ES-I3 (cell line): ENCODE data around the gene GPR18.

Experiments
- H3K36me3 ChIP-seq: 2 replicates; pipeline ENCODE4 v1.6.1; 2013; ENCODE audit warnings: mild to moderate bottlenecking, low read length, control low read depth, moderate library complexity; ENCODE audit not compliant: insufficient read depth
- H3K4me1 ChIP-seq: 2 replicates; pipeline ENCODE4 v1.6.1; 2013; ENCODE audit warnings: mild to moderate bottlenecking, control low read depth, low read length; ENCODE audit not compliant: insufficient read depth
- H3K9ac ChIP-seq: 2 replicates; pipeline ENCODE4 v1.6.1; 2013; ENCODE audit warnings: low read depth, mild to moderate bottlenecking, low read length, moderate library complexity
- H3K9me3 ChIP-seq: 2 replicates; pipeline ENCODE4 v1.6.1; 2013; ENCODE audit warnings: mild to moderate bottlenecking, low read length, moderate library complexity; ENCODE audit not compliant: control insufficient read depth, insufficient read depth

GPR18 gene

DNA sequence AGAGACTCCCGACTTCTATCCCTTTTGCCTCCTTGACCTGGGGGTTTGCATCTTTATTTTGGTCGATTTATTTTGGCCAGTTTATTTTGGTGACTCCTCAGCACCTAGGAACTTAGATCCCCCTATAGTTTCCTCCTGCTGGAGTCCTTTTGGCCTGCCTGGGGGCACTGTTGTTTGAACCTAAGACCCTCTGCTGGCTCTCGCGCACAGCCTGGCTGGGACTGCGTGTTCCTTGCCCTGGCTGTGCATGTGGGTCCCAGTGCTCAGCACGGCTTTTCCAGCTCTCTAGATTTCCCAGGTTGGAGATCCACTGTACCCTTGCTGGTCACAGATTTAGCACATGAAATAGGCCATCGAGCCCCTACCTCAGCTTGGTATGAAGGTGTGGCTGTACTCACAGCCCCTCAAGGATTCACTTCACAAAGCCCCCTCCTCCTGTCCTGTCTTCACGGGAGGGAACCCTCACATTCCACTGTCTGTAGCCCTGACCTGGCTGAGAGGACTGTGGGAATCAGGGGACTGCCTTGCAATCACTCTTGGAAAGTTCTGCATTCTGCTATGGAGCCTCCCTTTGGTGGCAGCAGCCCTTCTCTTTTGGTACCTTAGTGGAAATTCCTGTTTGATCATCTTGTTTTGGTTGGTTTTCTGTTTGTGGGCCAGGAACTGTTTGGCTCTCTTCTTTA lies 49.2 kb downstream of the GPR18 start:
- H3K36me3 ChIP-seq: no peaks in the 10 kb centered on the region
- no peaks in the 10 kb centered on the region for H3K9me3 ChIP-seq
- H3K4me1 ChIP-seq: peaks cover 6% of the 10 kb centered on the region; the same call in 1 of the 2 replicates
- no peak overlapping the region for H3K9ac ChIP-seq

DNA sequence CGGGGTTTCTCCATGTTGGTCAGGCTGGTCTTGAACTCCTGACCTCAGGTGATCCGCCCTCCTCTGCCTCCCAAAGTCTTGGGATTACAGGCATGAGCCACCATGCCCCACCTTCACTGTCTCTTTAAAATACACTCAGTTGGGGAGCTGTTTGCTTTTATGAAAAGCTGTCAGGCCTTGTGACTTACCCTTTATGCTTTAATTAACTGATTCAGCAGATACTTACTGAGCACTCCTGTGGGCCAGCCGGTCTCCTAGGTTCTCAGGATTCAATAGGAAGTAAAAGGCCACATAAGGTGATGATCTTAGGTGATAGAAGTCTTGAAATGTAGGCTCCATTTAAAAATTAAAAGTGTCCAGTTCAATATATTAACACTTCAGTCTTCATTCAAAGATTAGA lies 50.0 kb downstream of the GPR18 start:
- H3K9ac ChIP-seq: no peak overlapping the region
- no peaks in the 10 kb centered on the region for H3K9me3 ChIP-seq
- no peaks in the 10 kb centered on the region for H3K36me3 ChIP-seq
- peaks cover 4% of the 10 kb centered on the region; the same call in 1 of the 2 replicates for H3K4me1 ChIP-seq

DNA sequence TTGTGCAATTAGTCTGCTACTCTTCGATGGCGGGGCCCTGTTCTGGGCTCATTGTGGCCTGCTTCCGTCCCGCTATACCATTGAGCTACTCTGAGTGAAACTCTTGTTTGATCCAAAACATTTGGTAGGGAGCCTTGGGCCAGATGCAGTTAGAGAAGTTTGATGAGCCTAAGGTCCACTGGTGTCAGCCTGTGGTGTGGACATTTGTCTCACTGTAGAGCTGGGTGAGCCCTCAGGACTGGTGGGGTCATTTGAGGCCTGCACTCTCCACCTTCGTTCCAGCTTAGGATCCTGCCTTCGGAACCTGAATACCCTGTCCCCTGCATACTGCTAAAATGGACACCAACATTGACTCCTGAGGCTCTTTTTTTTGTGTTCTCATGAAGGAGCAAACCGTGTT lies 50.7 kb downstream of the GPR18 start:
- no peaks in the 10 kb centered on the region for H3K36me3 ChIP-seq
- H3K4me1 ChIP-seq: peaks cover 4% of the 10 kb centered on the region
- no peaks in the 10 kb centered on the region for H3K9me3 ChIP-seq
- no peak overlapping the region for H3K9ac ChIP-seq

DNA sequence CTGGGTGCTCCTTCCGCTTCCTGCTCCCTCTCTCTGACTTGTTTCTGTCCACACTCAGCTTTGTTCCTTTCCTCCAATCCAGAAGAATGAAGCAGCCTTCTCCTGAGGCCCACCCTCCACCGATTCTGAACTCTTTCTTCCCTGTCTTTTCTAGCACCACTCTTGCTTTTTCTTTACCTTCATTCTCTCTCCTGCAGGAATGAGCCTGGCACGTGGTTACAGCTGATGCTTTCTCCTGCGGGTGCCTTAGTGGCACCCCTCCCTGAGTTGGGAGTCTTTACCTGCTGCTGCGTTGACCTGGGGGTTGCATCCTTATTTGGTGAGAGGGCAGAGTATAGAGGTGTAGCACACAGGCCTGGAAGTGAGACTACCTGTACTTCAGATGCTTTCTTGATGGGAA lies 51.3 kb downstream of the GPR18 start:
- H3K36me3 ChIP-seq: no peaks in the 10 kb centered on the region
- no peaks in the 10 kb centered on the region for H3K9me3 ChIP-seq
- H3K4me1 ChIP-seq: peaks cover 10% of the 10 kb centered on the region
- no peak overlapping the region for H3K9ac ChIP-seq

DNA sequence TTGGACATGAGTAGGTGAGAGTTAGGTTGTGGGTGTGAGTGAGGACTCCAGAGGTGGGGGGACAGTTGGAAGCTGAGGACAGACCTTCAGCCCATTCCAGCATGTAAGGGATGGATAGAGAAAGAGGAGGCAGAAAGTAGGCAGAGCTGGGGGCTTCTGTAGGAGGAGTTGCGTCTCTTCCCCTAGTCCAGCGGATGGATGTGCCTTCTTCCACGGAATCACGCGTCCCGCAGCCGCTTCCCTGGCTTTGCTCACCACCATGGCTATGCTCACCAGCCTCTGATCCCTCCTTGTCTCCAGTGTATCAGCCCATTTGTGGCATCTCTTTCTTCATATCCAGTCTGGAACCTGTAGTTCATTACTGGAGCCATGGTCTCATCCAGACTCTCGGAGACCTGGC lies 52.0 kb downstream of the GPR18 start:
- H3K9me3 ChIP-seq: no peaks in the 10 kb centered on the region
- H3K36me3 ChIP-seq: no peaks in the 10 kb centered on the region
- H3K9ac ChIP-seq: no peak overlapping the region
- peaks cover 10% of the 10 kb centered on the region for H3K4me1 ChIP-seq

DNA sequence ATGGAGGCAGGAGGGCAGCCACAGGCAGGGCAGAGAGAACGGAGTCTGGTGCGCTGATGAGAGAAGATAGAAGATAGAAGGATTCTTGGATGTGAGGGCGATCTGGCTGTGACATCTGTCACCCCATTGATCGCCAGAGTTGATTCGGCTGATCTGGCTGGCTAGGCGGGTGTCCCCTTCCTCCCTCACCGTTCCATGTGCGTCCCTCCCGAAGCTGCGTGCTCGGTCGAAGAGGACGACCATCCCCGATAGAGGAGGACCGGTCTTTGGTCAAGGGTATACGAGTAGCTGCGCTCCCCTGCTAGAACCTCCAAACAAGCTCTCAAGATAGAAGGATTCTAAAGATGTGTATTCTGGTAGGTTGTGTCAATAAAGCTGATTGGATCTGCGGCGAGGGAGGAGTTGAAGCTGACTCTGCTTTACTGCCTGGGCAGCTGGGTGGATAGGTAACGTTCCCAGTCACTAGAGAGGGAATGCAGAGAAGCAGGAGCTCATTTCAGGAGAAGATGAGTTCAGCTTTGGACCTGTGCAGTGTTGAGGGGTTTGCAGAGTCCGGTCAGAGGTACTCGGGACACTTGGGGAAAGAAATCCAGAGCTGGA lies 52.5 kb downstream of the GPR18 start:
- Histone ChIP-seq H3K9ac (no peak overlapping the region), H3K36me3 (no peaks in the 10 kb centered on the region), H3K4me1 (peaks cover 10% of the 10 kb centered on the region), H3K9me3 (no peaks in the 10 kb centered on the region)
